Effector CD8-positive, alpha-beta T cell (primary cell): ENCODE measurements around the gene CYTL1.

ENCODE experiments used
- DNase-seq: peaks from one replicate; lab custom pipeline; 2025; lab: John Stamatoyannopoulos, UW

CYTL1 gene

DNA sequence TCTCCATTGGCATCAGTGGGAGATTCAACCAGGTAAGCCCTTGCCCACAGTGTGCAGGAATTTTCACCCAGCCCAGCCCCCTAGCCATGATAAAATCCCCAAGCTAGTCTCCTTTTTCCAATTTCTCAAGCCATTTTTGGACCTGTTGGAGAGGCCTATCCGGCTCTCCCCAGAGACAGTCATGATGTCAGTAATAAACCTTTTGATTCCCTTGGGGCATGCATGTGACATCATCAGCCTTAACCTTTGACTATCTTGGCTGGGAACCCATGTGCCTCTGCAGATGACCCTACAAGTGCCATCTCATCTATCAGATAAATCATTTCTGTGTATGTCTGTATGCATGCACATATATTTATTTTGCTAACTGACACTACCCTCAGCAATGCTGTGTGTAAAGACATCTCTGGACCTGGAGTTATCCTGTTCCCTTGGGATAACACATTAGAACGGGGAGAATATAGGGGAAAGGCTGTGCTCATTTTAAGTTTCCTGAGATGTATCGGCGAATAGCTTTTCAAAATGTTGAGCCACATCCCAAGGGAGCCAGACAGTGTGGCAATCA lies 51.0 kb downstream of the CYTL1 start:
- no peak for DNase-seq
